GM21381 (cell line): ENCODE measurements around the gene KAT6B.
"Not testable (repeated sequence)": the region's sequence is repeated elsewhere in the genome, so short reads cannot be mapped to it uniquely, and the experiment has no call there.

Experiments used
- ATAC-seq: cut with Tn5 transposase; IDR thresholded peaks from one replicate; pipeline ENCODE4 v1.9.1; 2021; ENCODE audit warnings: mild to moderate bottlenecking, moderate library complexity; ENCODE audit not compliant: unreplicated experiment

KAT6B gene

DNA sequence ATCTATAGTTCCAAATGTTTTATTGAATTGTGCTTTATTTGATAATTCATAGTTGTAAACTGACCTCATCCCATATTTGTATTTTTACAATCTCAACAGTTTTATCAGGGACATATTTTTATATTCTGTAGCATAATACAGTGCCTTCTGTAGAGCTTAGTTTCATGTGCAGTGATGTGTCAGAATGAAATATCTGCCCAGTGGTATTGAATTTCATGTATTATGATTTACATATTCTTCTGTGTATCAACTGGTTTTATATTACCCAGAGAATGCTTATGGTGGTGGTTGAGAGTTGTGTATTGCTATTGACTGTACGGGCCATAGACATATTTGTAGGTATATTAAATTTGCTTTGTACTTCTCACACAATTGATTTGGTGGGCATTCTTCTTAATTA, 89.9 kb downstream of the KAT6B start:
- no peak for ATAC-seq

DNA sequence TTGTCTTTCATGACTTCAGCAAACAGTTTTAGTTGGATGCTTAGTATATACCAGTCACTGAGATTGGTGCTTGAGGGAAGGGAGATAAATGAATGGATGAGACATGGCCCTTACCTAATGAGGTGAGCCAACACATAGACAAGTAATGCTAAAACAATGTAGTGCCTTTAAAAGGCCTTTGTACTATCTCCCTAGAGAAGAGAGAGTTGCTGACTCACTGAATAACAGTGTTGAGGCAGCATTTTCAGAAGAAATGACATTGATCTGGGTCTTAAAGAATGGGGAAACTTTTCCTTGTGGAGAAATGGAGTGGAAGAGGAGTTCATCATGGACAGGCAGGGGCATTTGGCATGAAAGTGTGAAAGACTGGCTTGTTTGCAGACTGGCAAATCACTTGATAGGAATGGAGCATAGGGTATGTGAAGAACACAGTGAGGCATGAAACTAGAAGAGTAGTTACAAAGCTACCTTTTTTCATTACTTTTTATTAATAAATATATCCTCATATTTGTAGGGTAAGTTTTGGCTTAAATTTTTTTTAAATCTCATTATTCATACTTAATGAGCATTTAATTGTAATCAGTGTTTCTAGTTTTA, 91.2 kb downstream of the KAT6B start:
- ATAC-seq: no peak

GRCh38 chr10:74919671-74920070, 93.3 kb downstream of the KAT6B start:
- no peak for ATAC-seq

- not testable (repeated sequence) for ATAC-seq
Observed at GRCh38 chr10:74921070-74921469, 94.7 kb downstream of the KAT6B start.

- ATAC-seq: no peak
Observed at GRCh38 chr10:74921744-74922143, 95.3 kb downstream of the KAT6B start.

GRCh38 chr10:74922921-74923320, 96.5 kb downstream of the KAT6B start:
- ATAC-seq: no peak

GRCh38 chr10:74923556-74923955, 97.2 kb downstream of the KAT6B start:
- no peak for ATAC-seq

- ATAC-seq: no peak
Observed at GRCh38 chr10:74924251-74924963, 98.0 kb downstream of the KAT6B start.

DNA sequence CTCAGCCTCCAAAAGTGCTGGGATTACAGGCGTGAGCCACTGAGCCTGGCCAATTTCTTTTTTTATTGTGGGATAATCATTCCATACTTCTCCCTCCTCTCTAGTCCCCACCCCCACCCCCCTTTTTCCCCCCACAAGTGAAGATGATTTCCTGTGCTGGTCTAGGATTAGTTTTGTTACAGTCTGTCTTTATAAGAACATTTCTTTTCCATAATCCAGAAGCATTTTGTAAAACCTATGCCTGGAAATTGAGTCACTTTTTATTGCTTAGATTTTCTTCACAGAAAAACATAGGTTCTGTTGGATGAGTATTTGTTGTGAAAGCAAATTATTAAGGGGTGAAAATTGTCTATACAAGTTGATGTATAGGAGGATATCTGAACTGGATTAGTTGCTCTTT, 98.9 kb downstream of the KAT6B start:
- ATAC-seq: no peak

DNA sequence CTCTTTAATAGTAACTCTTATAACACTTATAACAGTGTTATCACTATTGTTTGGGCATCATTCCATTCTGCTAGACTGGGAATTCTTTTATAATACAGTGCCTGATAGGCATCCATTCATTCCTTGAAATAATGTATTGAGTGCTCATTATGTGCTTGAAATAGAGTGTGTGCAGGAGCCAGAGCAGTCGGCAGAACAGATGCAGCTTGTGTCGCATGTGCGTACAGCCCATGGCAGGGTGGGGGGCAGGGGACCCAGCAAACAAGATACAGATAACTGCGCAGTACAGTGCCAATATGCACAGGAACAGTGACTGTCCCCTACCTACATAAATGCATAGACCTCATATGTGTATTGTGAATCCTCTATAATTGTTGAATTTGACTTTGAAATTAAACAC, 99.3 kb downstream of the KAT6B start:
- no peak for ATAC-seq

- no peak for ATAC-seq
Observed at GRCh38 chr10:74926791-74927585, 100.6 kb downstream of the KAT6B start.

DNA sequence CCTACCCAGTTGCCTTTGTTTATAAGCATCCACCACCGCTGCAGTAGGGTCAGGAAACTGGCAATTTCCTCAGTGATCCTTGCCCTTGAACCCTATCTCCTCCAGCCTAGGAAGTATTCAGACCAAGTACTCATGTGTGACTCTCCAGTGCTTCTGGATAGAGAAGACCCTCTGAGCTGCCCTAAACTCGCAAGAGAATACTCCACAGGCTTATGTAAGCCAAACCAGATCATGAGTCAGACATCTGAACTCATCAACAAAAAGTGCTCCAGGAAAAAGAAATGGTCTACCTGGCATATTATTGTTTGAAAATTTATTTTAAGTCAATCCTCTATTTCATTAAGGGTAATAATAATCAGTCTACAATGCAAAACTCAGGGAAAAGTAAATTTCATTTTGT, 101.3 kb downstream of the KAT6B start:
- ATAC-seq: no peak

DNA sequence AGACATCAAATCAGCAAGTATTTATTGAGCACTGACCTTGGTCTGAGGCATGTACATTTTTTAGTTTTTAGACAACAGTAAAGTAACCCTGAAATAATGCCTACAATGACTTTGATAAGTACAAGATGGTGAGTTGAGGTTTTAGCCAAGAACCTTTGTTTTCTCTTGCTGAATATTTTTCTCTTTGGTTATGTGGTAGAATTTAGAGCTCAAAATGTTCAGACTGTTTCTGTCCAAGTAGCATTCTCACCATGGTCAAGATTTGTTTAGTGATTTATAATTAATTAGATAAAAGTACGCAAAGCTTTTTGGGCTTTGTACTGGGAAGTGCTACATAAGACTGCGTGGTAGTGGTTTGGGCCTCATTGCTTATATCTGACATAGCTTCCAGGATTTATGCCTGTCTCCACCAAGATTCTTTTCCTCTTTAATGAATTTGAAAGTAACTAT, 102.4 kb downstream of the KAT6B start:
- ATAC-seq: no peak

DNA sequence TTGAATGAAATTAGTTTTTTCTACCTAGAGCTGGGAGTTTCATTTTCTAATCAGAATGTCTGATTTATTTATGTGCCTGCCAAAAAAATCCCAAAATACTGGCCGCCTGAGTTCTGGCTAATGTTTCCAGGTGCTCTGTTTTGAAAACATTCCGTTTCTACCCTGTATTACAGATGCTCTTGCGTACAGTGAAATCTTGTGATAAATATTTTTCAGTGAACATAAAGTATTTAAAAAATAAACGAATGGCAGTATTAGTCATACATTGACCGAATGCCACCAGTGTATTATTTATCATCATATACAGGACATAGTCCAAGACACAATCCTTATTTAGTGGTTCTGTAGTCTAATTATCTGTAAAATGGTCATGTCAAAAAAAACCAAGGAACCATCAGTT, 102.8 kb downstream of the KAT6B start:
- ATAC-seq: no peak

DNA sequence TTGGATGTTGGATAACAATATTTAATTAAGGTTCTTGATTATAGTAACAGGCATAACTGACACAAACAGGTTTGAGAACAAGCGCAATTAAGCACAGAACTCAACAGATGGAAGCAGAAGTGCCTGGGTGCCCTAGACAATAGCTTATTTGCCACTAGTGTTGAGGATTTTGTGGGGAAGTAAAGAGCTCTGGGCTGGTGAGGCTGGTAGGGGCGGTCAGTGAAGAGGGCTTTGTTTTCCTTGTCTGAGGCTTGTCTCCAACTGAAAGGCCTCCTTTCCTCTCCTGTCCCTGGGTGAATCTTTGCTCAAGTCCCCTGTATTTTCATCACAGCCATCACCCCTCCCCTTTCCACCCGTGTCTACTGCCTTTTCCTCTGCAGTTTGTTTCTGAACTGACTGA, 104.6 kb downstream of the KAT6B start:
- ATAC-seq: no peak

DNA sequence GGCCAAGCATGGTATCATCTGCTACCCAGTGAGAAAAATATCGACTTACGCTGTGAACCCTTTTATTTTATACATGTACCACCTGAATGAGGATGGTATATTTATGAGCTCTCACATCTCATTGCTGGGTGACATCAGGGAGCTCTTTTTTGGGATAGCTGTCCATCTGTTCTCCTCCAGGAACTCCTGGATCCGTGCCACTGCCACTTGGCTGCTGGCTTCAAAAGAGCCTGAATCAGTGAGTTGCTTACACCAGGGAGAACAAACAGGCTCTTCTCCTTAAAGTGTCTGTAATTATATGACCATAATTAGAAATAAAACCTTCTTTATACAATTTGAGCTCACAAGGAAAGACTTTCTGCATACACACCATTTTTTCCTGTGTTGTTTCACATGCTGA, 106.2 kb downstream of the KAT6B start:
- no peak for ATAC-seq

- no peak for ATAC-seq
Observed at GRCh38 chr10:74934100-74934812, 107.9 kb downstream of the KAT6B start.

DNA sequence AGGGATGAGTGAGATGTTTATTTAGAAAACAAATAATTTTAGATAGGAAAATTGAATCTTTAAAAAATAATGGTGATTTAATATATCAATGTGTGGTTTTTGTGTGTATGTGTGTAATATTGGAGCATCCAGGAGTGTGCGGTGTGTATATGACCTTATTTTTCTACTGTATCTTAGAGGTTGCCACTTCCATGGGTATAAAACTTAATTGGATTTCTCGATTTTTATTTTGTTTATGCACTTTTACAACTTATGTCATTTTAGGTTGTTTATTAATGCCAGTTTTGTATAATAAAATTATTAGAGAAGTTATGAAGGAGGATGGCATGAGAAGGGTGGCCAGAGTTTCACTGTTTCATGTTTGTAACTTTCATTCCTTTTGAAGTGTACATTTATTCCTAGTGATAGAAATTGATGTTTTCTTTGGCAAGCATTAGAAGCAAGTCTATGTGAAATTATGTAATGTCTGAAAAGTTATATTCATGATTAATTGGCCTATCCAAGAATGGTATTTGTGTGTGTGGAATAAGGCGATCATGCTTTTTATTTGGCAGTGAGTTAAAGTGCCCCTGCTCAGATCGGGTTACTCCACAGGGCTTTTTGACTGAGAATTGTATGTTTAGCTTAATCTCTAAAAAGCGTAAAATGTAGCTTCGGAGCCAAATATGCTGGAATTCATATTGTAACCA, 110.3 kb downstream of the KAT6B start:
- no peak for ATAC-seq

GRCh38 chr10:74937266-74937856, 111.0 kb downstream of the KAT6B start:
- no peak for ATAC-seq

GRCh38 chr10:74944205-74944604, 117.8 kb downstream of the KAT6B start:
- ATAC-seq: no peak
